AG04450 (cell line): Measurements from ENCODE around the gene WDR7. TPM values are rescaled to one million over a fixed set of nuclear protein-coding genes. Genes with fewer than 3 reads are reported as not detected.

Experiments
- CTCF ChIA-PET: fragments of 300-600, 350-600 bp; formaldehyde crosslinking; extraction: SDS; loops from one replicate; lab custom pipeline; 2022; ENCODE audit warnings: antibody characterized with exemption, inconsistent platforms; lab: Charles Lee
- POLR2A ChIA-PET: fragments of 350-600 bp; formaldehyde crosslinking; extraction: SDS; loops from one replicate; lab custom pipeline; 2021; ENCODE audit warnings: antibody characterized with exemption, inconsistent platforms; lab: Yijun Ruan, JAX
- DNase-seq: peaks from one replicate; pipeline ENCODE4 v3.0.0-alpha.2; 2011; ENCODE audit warnings: low read depth, low spot score
- H3K27ac ChIP-seq: one replicate; pipeline ENCODE4 v1.5.1; 2012; ENCODE audit warnings: low read depth, low read length, control low read depth
- H3K27me3 ChIP-seq: one replicate; pipeline ENCODE4 v1.6.0; 2012; ENCODE audit warnings: low read length; ENCODE audit not compliant: control insufficient read depth, insufficient read depth
- H3K4me3 ChIP-seq: 2 replicates; pipeline ENCODE4 v1.5.1; 2011; ENCODE audit warnings: mild to moderate bottlenecking, low read depth, low read length, control low read depth
- H3K9me3 ChIP-seq: 2 replicates; pipeline ENCODE4 v1.5.1; 2012; ENCODE audit warnings: low read length; ENCODE audit not compliant: control insufficient read depth, insufficient read depth
- polyA plus RNA-seq: library from polyadenylated mRNA; depleted of rRNA; stranded (reverse); fragments of >200 nt; gene quantifications from 2 replicates; pipeline ENCODE4 v1.2.3, GENCODE V29; 2011
- TF ChIP-seq, protein P1 (sequence below): IDR thresholded peaks from 2 replicates; pipeline ENCODE4 v1.5.1; 2011; ENCODE audit warnings: low read depth, low read length, control low read depth, inconsistent platforms

The WDR7 gene
- polyA plus RNA-seq, 1 experiment: 8.1 TPM

DNA sequence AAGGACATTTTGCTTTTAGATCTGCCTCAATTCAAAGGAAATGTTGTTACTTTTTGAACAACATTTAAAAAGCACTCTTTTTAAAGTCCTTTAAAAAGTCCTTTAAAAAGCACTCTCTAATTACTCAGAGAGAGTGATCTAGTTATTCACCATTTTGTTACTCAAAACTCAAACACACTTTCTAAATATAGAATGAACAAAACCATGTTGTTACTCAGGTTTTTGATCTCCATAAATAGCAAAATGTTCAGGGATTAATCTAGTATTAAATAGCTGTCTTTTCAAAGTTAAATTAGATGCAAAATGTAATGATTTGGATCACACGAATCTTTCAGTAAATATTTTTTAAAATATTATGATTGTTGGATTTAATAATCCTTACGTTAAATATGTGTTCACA is 352.2 kb downstream of the WDR7 start:
- ChIA-PET POLR2A (no interaction called here), CTCF (no interaction called here)
- DNase-seq: no peak
- TF ChIP-seq, protein P1, sequence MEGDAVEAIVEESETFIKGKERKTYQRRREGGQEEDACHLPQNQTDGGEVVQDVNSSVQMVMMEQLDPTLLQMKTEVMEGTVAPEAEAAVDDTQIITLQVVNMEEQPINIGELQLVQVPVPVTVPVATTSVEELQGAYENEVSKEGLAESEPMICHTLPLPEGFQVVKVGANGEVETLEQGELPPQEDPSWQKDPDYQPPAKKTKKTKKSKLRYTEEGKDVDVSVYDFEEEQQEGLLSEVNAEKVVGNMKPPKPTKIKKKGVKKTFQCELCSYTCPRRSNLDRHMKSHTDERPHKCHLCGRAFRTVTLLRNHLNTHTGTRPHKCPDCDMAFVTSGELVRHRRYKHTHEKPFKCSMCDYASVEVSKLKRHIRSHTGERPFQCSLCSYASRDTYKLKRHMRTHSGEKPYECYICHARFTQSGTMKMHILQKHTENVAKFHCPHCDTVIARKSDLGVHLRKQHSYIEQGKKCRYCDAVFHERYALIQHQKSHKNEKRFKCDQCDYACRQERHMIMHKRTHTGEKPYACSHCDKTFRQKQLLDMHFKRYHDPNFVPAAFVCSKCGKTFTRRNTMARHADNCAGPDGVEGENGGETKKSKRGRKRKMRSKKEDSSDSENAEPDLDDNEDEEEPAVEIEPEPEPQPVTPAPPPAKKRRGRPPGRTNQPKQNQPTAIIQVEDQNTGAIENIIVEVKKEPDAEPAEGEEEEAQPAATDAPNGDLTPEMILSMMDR: no peak
- H3K4me3 ChIP-seq: no peak overlapping the region
- H3K27me3 ChIP-seq: no peaks in the 10 kb centered on the region
- H3K9me3 ChIP-seq: no peaks in the 10 kb centered on the region
- H3K27ac ChIP-seq: no peak overlapping the region

DNA sequence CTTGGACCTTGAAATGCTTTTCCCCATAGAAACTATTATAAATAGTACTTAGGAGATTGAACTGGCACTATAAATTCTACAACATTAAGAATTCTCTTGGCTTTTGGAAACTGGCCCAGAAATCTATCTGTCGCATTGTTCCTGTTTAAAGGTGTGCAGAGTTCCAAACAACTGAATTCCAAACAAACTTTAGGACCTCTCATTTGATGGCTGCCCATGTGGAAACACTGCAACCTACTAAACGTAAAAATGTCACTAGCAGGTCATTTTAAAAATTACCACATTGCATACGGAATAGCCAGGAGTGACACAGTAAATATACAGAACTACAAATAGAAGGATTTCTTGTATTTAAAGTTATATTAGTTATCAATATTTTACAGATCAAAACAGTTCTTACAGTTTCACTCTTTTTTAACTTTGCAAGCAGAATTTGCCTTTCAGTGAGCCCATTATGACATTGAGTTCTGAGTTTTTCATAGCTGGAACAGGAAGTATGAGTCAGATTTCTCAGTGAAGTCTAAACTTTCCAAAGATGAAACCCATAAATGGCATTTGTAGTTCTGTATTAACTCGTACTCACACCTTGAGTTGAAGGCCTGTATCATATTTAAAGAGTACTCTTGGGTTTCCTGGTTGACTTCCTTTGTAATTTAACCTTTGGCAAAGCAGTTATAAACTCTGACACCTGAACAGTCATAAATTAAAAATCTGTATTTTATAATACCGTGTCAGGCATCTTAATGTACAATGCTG is 353.4 kb downstream of the WDR7 start:
- Histone ChIP-seq H3K27me3 (no peaks in the 10 kb centered on the region), H3K9me3 (no peaks in the 10 kb centered on the region), H3K4me3 (no peak overlapping the region), H3K27ac (no peak overlapping the region)
- TF ChIP-seq, protein P1: no peak
- POLR2A ChIA-PET: no interaction called here
- peak; percentile 3 for DNase-seq
- CTCF ChIA-PET: no interaction called here

DNA sequence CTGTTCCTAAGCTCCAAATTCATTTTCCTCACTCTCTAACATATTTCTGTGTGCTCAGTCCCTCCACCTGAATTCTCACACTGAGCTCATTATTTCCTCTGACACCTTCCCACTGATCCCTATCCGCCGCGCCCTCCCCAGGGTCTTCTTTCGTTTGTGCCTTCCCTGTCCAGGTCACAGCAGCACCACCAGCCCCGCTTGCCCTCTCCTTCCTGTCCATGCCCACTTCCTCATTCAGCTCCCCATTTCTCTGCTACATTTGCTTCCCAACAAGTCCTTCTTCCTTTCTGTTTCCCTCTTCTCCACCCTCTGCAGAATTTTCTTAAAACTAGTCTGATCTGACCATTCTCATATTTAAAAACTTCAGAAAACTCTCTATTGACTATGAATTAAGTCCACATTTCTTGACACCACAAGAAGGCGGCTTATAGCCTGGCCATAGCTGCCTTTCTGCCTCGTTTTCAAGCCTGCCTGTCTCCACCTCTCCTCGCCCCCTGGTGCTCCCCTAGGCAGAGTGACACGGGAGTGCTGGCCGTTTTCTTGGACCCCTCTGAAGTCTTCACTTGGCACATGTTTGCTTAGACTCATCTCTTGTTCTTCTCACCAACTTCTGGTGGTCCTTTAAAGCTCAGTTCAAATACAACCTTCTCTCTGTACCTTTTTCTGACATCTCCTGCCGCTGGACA is 357.0 kb downstream of the WDR7 start:
- POLR2A ChIA-PET: no interaction called here
- DNase-seq: no peak
- Histone ChIP-seq H3K27ac (no peak overlapping the region), H3K4me3 (no peak overlapping the region), H3K9me3 (no peaks in the 10 kb centered on the region), H3K27me3 (no peaks in the 10 kb centered on the region)
- TF ChIP-seq, protein P1: no peak
- CTCF ChIA-PET: no interaction called here

DNA sequence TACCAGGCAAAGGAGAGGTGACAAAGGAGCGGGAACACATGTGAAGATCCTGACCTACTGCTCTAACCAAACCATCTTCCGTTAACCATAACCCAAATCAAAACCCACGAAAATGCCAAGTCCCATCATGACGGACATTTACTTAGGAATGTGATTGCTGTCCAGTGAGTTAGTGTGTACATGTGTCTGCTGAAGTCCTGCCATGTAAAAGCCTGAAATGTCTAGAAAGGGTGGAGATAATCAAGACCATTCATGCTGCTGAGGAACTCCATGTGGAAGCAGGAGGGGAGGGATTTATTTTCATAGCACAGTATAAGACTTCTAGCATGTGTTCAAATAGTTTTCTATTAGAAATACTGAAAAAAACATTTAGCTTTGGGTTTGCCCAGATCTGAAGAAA is 358.7 kb downstream of the WDR7 start:
- TF ChIP-seq, protein P1: no peak
- H3K4me3 ChIP-seq: no peak overlapping the region
- POLR2A ChIA-PET: no interaction called here
- no peak overlapping the region for H3K27ac ChIP-seq
- no peaks in the 10 kb centered on the region for H3K9me3 ChIP-seq
- CTCF ChIA-PET: no interaction called here
- DNase-seq: no peak
- H3K27me3 ChIP-seq: no peaks in the 10 kb centered on the region

- TF ChIP-seq, protein P1: no peak
- Histone ChIP-seq H3K9me3 (no peaks in the 10 kb centered on the region), H3K4me3 (no peak overlapping the region), H3K27ac (no peak overlapping the region), H3K27me3 (no peaks in the 10 kb centered on the region)
- CTCF ChIA-PET: no interaction called here
- POLR2A ChIA-PET: no interaction called here
- no peak for DNase-seq
These were observed 363.7 kb downstream of the WDR7 start for GRCh38 chr18:57014772-57015413.
